A673 (cell line): ENCODE data around the gene EIF3K. TPM values are rescaled to one million over a fixed set of nuclear protein-coding genes. Genes with fewer than 3 reads are reported as not detected.

Experiments
- BruUV-seq: library from RNA; stranded (reverse); fragments of 400-500 nt; replicated peaks from 2 replicates; lab custom pipeline; 2021; lab: Mats Ljungman, UMichigan
- CTCF ChIA-PET: fragments of 300-600 bp; sonication (Branson Sonifier 250); formaldehyde crosslinking; loops from one replicate; lab custom pipeline; 2022; ENCODE audit warnings: antibody characterized with exemption; lab: Charles Lee
- POLR2A ChIA-PET: fragments of 300-600 bp; sonication (Branson Sonifier 250); formaldehyde crosslinking; loops from one replicate; lab custom pipeline; 2022; ENCODE audit warnings: antibody characterized with exemption; ENCODE audit not compliant: low non-redundant PET; lab: Charles Lee
- DNase-seq: peaks from one replicate; pipeline ENCODE4 v3.0.0-alpha.2; 2015; ENCODE audit warnings: low spot score
- H3K27ac ChIP-seq: fragments of 200-600 bp; sonication (generic); 2 replicates; pipeline ENCODE4 v1.5.1; 2016; ENCODE audit warnings: mixed run types, low read depth, mild to moderate bottlenecking, mixed read lengths, antibody characterized with exemption, low read length; ENCODE audit not compliant: poor library complexity, severe bottlenecking
- H3K27me3 ChIP-seq: fragments of 200-600 bp; sonication (generic); replicated peaks from 2 replicates; pipeline ENCODE4 v1.6.1; 2017; ENCODE audit warnings: mixed run types, low read depth, mild to moderate bottlenecking, mixed read lengths, antibody characterized with exemption, low read length; ENCODE audit not compliant: insufficient read depth, poor library complexity
- H3K36me3 ChIP-seq: fragments of 200-600 bp; sonication (generic); 2 replicates; pipeline ENCODE4 v1.6.1; 2016; ENCODE audit warnings: mixed run types, mild to moderate bottlenecking, mixed read lengths, antibody characterized with exemption, low read length; ENCODE audit not compliant: insufficient read depth, poor library complexity, severe bottlenecking
- H3K4me1 ChIP-seq: fragments of 200-600 bp; sonication (generic); 2 replicates; pipeline ENCODE4 v1.6.1; 2017; ENCODE audit warnings: mixed run types, mild to moderate bottlenecking, mixed read lengths, antibody characterized with exemption, low read length; ENCODE audit not compliant: insufficient read depth, poor library complexity, severe bottlenecking
- H3K4me3 ChIP-seq: fragments of 200-600 bp; sonication (generic); 2 replicates; pipeline ENCODE4 v1.5.1; 2016; ENCODE audit warnings: low read depth, mixed run types, mild to moderate bottlenecking, mixed read lengths, low read length; ENCODE audit not compliant: poor library complexity, severe bottlenecking
- H3K9me3 ChIP-seq: fragments of 200-600 bp; sonication (generic); 2 replicates; pipeline ENCODE4 v1.6.1; 2016; ENCODE audit warnings: mixed run types, low read depth, mild to moderate bottlenecking, mixed read lengths, antibody characterized with exemption, low read length; ENCODE audit not compliant: poor library complexity, severe bottlenecking
- EZH2 ChIP-seq: fragments of 200-600 bp; sonication (generic); IDR thresholded peaks from 2 replicates; pipeline ENCODE4 v1.6.1; 2017; ENCODE audit warnings: borderline replicate concordance, low read depth, mild to moderate bottlenecking, mixed read lengths, antibody characterized with exemption, low read length; ENCODE audit not compliant: poor library complexity, severe bottlenecking
- intact Hi-C: fragments of 100-400 bp; cut with micrococcal nuclease; formaldehyde crosslinking; loops from one replicate; pipeline ENCODE4 v1.10.0; 2022; ENCODE audit not compliant: unreplicated experiment
- total RNA-seq: library from RNA; stranded (reverse); gene quantifications from 2 replicates; pipeline ENCODE4 v1.2.3, GENCODE V29; 2021
- TF ChIP-seq, protein P1 (sequence below): fragments of 300-800, 200-600 bp; sonication (generic); conservative IDR thresholded peaks from 2 replicates; pipeline ENCODE4 v1.5.1; 2017; ENCODE audit warnings: low read depth, mild to moderate bottlenecking, antibody characterized with exemption, low read length, moderate library complexity, mixed read lengths

Gene EIF3K
- total RNA-seq, 1 experiment from 2014 or later: 316 TPM

DNA sequence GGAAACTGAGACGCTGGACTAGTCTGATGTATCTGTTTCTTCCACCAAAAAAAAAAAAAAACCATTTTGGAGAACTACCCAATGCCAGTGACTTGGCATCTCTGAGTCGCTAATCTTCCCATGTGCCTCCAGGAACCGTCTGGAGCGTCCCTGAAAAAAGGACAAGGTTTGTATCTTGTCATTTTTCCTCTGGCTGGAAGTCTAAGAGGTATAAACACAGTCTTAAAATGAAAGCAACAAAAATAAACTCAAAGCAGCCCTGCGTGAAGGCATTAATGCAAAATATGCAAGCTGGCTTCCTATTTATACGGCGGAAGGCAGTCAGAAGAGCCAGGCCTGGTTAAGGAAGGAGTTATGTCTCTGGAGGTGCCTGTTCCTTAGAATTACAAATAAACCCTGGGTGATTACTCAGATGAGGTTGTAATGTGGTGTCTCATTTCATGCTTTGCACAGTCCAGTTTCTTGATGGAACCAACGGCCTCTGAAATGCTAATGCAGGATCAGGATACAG, 48.7 kb downstream of the EIF3K start:
- H3K27me3 ChIP-seq: no peaks in the 10 kb centered on the region
- no TSS peak for BruUV-seq
- intact Hi-C loops: no loop called here
- H3K36me3 ChIP-seq: no peaks in the 10 kb centered on the region
- POLR2A ChIA-PET: no interaction called here
- H3K4me3 ChIP-seq: no peak overlapping the region
- peaks cover 65% of the 10 kb centered on the region for H3K4me1 ChIP-seq
- TF ChIP-seq EZH2: no peak
- TF ChIP-seq, protein P1, sequence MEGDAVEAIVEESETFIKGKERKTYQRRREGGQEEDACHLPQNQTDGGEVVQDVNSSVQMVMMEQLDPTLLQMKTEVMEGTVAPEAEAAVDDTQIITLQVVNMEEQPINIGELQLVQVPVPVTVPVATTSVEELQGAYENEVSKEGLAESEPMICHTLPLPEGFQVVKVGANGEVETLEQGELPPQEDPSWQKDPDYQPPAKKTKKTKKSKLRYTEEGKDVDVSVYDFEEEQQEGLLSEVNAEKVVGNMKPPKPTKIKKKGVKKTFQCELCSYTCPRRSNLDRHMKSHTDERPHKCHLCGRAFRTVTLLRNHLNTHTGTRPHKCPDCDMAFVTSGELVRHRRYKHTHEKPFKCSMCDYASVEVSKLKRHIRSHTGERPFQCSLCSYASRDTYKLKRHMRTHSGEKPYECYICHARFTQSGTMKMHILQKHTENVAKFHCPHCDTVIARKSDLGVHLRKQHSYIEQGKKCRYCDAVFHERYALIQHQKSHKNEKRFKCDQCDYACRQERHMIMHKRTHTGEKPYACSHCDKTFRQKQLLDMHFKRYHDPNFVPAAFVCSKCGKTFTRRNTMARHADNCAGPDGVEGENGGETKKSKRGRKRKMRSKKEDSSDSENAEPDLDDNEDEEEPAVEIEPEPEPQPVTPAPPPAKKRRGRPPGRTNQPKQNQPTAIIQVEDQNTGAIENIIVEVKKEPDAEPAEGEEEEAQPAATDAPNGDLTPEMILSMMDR: no peak
- no peaks in the 10 kb centered on the region for H3K9me3 ChIP-seq
- peak overlapping the region; percentile 88 for H3K27ac ChIP-seq
- CTCF ChIA-PET: no interaction called here
- peak; percentile 54 for DNase-seq

DNA sequence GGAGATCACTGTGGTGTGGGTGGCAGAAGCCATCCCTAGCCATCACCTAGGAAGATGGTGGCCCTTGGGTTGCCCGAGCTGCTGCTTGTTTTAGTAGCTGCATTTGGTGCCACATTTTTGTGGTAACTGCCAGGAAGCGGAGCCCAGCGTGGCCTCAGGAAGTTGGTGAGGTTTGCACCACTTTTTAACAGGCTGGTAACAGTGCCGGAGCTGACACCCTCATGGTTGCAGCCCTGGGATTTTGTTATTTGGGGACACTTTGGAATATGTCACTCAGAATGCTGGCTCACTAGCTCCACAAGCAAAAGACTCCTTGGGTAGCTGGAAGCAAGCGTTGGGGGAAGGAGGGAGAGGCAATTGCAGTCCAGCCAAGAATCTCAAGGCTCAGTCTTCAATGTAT, 50.6 kb downstream of the EIF3K start:
- peaks cover 50% of the 10 kb centered on the region for H3K4me1 ChIP-seq
- H3K27me3 ChIP-seq: no peaks in the 10 kb centered on the region
- no TSS peak for BruUV-seq
- ChIA-PET POLR2A (interaction anchor here (0.6 kb wide), 1 partner anchor 51 kb away, joined by 3 read pairs; the partner anchor contains the start of gene EIF3K), CTCF (no interaction called here)
- TF ChIP-seq, protein P1: no peak
- TF ChIP-seq EZH2: no peak
- H3K4me3 ChIP-seq: no peak overlapping the region
- no peak for DNase-seq
- no peaks in the 10 kb centered on the region for H3K9me3 ChIP-seq
- H3K27ac ChIP-seq: peak overlapping the region; percentile 19
- no peaks in the 10 kb centered on the region for H3K36me3 ChIP-seq
- intact Hi-C loops: no loop called here

DNA sequence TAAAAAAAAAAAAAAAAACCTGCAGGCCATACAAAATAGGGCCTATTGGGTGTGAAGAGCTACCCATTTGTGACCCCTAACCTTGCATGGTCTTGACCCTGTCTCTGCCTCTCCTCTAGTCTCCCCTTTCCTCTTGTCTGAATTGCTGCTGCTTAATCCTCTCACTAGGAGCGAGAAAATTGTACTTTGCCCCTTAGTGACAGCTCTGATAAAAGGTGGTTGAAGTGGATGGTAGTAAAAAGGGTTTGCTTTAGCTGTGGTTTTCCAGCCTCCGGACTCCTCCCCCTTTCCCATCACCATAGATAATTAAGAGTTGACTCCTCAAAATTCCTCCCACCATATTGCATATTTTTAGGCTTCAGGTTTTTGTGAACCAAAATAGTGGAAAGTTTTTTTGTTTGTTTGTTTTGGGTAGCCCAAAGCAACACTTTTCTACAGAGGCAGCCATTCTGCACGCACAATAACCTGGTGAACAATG, 52.0 kb downstream of the EIF3K start:
- CTCF ChIA-PET: no interaction called here
- no peaks in the 10 kb centered on the region for H3K27me3 ChIP-seq
- H3K36me3 ChIP-seq: no peaks in the 10 kb centered on the region
- H3K27ac ChIP-seq: no peak overlapping the region
- no peak for DNase-seq
- intact Hi-C loops: no loop called here
- H3K4me3 ChIP-seq: no peak overlapping the region
- H3K4me1 ChIP-seq: peaks cover 36% of the 10 kb centered on the region
- POLR2A ChIA-PET: interaction anchor here (0.5 to 0.7 kb wide), 2 partner anchors 34 to 57 kb away, joined by 3 to 4 read pairs; no protein-coding TSS in a partner anchor
- no peaks in the 10 kb centered on the region for H3K9me3 ChIP-seq
- no TSS peak for BruUV-seq
- no peak for TF ChIP-seq EZH2
- TF ChIP-seq, protein P1: no peak
